ENCODE data around the gene TYMS. TPM values are rescaled to one million over a fixed set of nuclear protein-coding genes. Genes with fewer than 3 reads are reported as not detected.

Gene TYMS
- total and polyA plus RNA-seq, 2 donors from 2014 or later = 6.0 to 10.2 TPM

DNA sequence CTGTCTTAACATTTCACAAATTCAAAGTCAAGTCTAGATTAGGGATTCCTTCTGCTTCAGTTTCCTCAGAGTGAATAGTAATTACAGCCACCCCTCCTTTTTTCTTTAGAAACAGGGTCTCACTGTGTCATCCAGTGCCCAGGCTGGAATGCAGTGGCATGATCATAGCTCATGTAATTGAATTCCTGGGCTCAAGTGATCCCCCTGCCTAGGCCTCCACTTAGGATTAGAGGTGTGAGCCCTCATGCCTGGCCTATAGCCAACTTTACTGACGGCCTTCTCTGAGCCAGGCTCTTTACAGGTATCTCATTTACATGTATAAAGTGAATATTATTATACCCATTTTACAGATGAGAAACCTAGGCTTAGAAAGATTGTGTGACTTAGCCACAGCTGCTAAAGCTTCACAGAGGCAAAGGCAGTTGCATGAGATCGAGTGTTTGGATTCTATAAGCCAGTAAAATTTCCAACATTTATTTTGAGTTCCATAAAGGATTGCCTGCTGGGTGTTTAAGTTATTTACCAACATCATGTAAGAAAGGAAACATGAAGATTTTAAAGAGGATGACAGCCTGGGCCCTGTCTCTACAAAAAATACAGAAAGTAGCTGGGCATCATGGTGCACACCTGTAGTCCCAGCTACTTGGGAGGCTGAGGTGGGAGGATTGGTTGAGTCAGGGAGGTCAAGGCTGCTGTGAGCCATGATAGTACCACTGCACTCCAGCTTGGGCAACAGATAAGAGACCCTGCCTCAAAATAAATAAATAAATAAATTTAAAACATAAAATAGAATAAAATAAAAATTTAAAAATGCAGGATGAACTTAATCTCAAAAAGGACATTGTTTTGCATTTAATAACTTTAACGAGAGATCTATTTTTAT lies 53.2 kb downstream of the TYMS start:
- no peaks in the 10 kb centered on the region for H3K9me3 ChIP-seq (ENCODE audit: control insufficient read depth in 2 of 3, insufficient read depth in 1 of 3, low read length in 3 of 3)
- peak in 1 of 5 donors; percentile 22 for DNase-seq
- intact Hi-C loops (cut with DNase I) = no loop called here
- peaks cover 2 to 5% (median 4%) of the 10 kb centered on the region in 3 donors for H3K4me1 ChIP-seq (ENCODE audit: control insufficient read depth in 2 of 3, insufficient read depth in 2 of 3, low read depth in 1 of 3, low read length in 3 of 3)
- FAIRE-seq = no peak
- peak overlapping the region in 1 of 3 donors; percentile 90 for H3K4me3 ChIP-seq (ENCODE audit: low read length in 3 of 3)
- TF ChIP-seq, protein P1, sequence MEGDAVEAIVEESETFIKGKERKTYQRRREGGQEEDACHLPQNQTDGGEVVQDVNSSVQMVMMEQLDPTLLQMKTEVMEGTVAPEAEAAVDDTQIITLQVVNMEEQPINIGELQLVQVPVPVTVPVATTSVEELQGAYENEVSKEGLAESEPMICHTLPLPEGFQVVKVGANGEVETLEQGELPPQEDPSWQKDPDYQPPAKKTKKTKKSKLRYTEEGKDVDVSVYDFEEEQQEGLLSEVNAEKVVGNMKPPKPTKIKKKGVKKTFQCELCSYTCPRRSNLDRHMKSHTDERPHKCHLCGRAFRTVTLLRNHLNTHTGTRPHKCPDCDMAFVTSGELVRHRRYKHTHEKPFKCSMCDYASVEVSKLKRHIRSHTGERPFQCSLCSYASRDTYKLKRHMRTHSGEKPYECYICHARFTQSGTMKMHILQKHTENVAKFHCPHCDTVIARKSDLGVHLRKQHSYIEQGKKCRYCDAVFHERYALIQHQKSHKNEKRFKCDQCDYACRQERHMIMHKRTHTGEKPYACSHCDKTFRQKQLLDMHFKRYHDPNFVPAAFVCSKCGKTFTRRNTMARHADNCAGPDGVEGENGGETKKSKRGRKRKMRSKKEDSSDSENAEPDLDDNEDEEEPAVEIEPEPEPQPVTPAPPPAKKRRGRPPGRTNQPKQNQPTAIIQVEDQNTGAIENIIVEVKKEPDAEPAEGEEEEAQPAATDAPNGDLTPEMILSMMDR (IDR thresholded peaks at IDR 0.05; ENCODE audit: borderline replicate concordance, extremely low read depth, insufficient read depth) = no peak
- no peak overlapping the region for H3K27ac ChIP-seq (ENCODE audit: low read depth in 2 of 2, low read length in 2 of 2)
- peak overlapping the region in 2 of 3 donors; percentile 47 to 97 for H3K9ac ChIP-seq (ENCODE audit: low read length in 3 of 3)
- no peaks in the 10 kb centered on the region for H3K27me3 ChIP-seq (ENCODE audit: control insufficient read depth, insufficient read depth, low read length)
- H3K36me3 ChIP-seq (ENCODE audit: control insufficient read depth in 2 of 3, insufficient read depth in 3 of 3, low read length in 3 of 3) = peaks cover 0 to 5% (median 0%) of the 10 kb centered on the region in 3 donors

DNA sequence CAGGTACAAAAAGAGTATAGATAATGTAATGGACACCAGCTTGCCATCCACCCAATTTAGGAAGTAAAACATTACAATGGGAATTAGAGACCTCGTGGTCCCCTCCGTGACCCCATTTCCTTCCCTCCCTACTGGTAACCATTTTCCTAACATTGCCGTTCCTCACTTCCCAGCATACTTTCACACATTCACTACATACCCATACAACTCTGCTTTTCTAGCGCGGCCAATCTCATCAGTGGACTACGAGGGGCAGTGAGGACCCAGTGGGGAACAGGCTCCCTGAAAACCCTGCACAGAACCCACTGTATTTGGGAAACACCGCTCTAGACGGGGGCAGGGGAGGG lies 53.8 kb downstream of the TYMS start:
- TF ChIP-seq, protein P1 (IDR thresholded peaks at IDR 0.05; ENCODE audit: borderline replicate concordance, extremely low read depth, insufficient read depth) = no peak
- DNase-seq (peak in 2 of 5 donors; percentile 46 to 53), FAIRE-seq (no peak)
- intact Hi-C loops (cut with DNase I) = no loop called here
- Histone ChIP-seq H3K9ac (ENCODE audit: low read length in 3 of 3) (peak overlapping the region; percentile 41 to 97 (median 47)), H3K27me3 (ENCODE audit: control insufficient read depth, insufficient read depth, low read length) (no peaks in the 10 kb centered on the region), H3K4me1 (ENCODE audit: control insufficient read depth in 2 of 3, insufficient read depth in 2 of 3, low read depth in 1 of 3, low read length in 3 of 3) (peaks cover 2 to 5% (median 4%) of the 10 kb centered on the region in 3 donors), H3K4me3 (ENCODE audit: low read length in 3 of 3) (peak overlapping the region; percentile 62 to 90 (median 77)), H3K9me3 (ENCODE audit: control insufficient read depth in 2 of 3, insufficient read depth in 1 of 3, low read length in 3 of 3) (no peaks in the 10 kb centered on the region), H3K36me3 (ENCODE audit: control insufficient read depth in 2 of 3, insufficient read depth in 3 of 3, low read length in 3 of 3) (peaks cover 0 to 2% (median 0%) of the 10 kb centered on the region in 3 donors), H3K27ac (ENCODE audit: low read depth in 2 of 2, low read length in 2 of 2) (peak overlapping the region; percentile 88 to 89)

DNA sequence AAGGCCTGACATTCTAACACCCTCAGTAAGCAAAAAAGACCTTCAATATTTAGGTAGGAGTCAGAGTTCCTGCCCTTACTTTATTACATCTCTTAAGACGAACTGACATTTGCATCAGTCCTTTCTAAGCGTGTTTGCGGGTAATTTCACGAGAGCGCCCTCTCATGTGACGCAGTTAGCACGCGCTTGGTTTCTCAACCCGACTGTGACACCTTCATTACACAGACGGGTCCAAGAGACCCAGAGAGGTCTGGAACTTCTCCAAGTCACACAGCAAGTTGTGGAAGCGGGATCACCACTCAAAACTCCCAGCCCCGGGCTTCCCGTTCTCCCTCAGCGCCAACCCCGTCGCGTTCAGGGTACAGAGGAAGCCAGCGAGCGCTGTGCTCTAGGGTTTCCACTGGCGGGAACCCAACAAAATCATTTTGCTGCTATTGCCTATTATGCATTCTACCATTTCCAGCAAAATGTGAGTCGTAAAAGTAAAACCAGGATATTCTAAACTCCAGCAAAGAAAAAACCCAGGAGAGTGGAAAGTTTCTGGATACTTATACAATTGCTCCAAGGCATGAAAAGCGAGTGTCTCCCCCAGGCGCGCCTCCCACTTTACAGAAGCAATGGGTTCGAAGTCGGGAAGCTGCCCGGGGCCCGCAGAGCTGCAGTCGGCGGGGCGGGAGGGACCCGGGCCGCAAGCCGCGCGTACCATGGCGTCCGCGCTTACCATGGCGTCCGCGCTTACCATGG lies 54.4 kb downstream of the TYMS start:
- Histone ChIP-seq H3K27me3 (ENCODE audit: control insufficient read depth, insufficient read depth, low read length) (no peaks in the 10 kb centered on the region), H3K9ac (ENCODE audit: low read length in 3 of 3) (peak overlapping the region; percentile 41 to 97 (median 47)), H3K9me3 (ENCODE audit: control insufficient read depth in 2 of 3, insufficient read depth in 1 of 3, low read length in 3 of 3) (no peaks in the 10 kb centered on the region), H3K4me1 (ENCODE audit: control insufficient read depth in 2 of 3, insufficient read depth in 2 of 3, low read depth in 1 of 3, low read length in 3 of 3) (peaks cover 2 to 5% (median 4%) of the 10 kb centered on the region in 3 donors), H3K27ac (ENCODE audit: low read depth in 2 of 2, low read length in 2 of 2) (peak overlapping the region; percentile 88 to 89), H3K4me3 (ENCODE audit: low read length in 3 of 3) (peak overlapping the region; percentile 62 to 90 (median 77)), H3K36me3 (ENCODE audit: control insufficient read depth in 2 of 3, insufficient read depth in 3 of 3, low read length in 3 of 3) (no peaks in the 10 kb centered on the region)
- intact Hi-C loops (cut with DNase I) = no loop called here
- FAIRE-seq = no peak
- peak; percentile 67 to 86 (median 74) for DNase-seq
- TF ChIP-seq, protein P1 (IDR thresholded peaks at IDR 0.05; ENCODE audit: borderline replicate concordance, extremely low read depth, insufficient read depth) = peak; percentile 3

Measured in kidney (tissue), 14 donors.